Measurements from ENCODE around the gene NIN. TPM values are rescaled to one million over a fixed set of nuclear protein-coding genes. Genes with fewer than 3 reads are reported as not detected.

NIN gene, protein sequence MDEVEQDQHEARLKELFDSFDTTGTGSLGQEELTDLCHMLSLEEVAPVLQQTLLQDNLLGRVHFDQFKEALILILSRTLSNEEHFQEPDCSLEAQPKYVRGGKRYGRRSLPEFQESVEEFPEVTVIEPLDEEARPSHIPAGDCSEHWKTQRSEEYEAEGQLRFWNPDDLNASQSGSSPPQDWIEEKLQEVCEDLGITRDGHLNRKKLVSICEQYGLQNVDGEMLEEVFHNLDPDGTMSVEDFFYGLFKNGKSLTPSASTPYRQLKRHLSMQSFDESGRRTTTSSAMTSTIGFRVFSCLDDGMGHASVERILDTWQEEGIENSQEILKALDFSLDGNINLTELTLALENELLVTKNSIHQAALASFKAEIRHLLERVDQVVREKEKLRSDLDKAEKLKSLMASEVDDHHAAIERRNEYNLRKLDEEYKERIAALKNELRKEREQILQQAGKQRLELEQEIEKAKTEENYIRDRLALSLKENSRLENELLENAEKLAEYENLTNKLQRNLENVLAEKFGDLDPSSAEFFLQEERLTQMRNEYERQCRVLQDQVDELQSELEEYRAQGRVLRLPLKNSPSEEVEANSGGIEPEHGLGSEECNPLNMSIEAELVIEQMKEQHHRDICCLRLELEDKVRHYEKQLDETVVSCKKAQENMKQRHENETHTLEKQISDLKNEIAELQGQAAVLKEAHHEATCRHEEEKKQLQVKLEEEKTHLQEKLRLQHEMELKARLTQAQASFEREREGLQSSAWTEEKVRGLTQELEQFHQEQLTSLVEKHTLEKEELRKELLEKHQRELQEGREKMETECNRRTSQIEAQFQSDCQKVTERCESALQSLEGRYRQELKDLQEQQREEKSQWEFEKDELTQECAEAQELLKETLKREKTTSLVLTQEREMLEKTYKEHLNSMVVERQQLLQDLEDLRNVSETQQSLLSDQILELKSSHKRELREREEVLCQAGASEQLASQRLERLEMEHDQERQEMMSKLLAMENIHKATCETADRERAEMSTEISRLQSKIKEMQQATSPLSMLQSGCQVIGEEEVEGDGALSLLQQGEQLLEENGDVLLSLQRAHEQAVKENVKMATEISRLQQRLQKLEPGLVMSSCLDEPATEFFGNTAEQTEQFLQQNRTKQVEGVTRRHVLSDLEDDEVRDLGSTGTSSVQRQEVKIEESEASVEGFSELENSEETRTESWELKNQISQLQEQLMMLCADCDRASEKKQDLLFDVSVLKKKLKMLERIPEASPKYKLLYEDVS (N-terminal part only)
- total RNA-seq: 10 to 100 TPM; 22.3 to 25.5 (median 22.5) TPM

- Histone ChIP-seq H3K4me3 (replicated peaks in 1 of 3) (peak within 1 kb of the TSS; percentile 67 to 90 (median 71)), H3K9me3 (no peaks in the 10 kb centered on the region), H3K4me1 (peaks cover 0 to 6% of the 10 kb centered on the region in 2 donors), H3K36me3 (no peaks in the 10 kb centered on the region), H3K27ac (peak within 1 kb of the TSS; percentile 63 to 79 (median 77)), H3K27me3 (no peaks in the 10 kb centered on the region)
- DNase-seq: peak; percentile 76 to 80
- intact Hi-C loops (cut with DNase I): no loop called here
- TF ChIP-seq POLR2A (IDR thresholded peaks at IDR 0.05): peak in 1 of 2 donors; percentile 83
- TF ChIP-seq, protein P1, sequence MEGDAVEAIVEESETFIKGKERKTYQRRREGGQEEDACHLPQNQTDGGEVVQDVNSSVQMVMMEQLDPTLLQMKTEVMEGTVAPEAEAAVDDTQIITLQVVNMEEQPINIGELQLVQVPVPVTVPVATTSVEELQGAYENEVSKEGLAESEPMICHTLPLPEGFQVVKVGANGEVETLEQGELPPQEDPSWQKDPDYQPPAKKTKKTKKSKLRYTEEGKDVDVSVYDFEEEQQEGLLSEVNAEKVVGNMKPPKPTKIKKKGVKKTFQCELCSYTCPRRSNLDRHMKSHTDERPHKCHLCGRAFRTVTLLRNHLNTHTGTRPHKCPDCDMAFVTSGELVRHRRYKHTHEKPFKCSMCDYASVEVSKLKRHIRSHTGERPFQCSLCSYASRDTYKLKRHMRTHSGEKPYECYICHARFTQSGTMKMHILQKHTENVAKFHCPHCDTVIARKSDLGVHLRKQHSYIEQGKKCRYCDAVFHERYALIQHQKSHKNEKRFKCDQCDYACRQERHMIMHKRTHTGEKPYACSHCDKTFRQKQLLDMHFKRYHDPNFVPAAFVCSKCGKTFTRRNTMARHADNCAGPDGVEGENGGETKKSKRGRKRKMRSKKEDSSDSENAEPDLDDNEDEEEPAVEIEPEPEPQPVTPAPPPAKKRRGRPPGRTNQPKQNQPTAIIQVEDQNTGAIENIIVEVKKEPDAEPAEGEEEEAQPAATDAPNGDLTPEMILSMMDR (IDR thresholded peaks at IDR 0.05): no peak
- 0% methylated on average over 9 to 27 of the region's 97 CpGs for WGBS, 2 donors
Observed at GRCh38 chr14:50830932-50831725, at the start of gene NIN. Gene NIN (minus strand): TSS chr14:50831162. CDS start chr14:50822056, 9,106 bp downstream.

DNA sequence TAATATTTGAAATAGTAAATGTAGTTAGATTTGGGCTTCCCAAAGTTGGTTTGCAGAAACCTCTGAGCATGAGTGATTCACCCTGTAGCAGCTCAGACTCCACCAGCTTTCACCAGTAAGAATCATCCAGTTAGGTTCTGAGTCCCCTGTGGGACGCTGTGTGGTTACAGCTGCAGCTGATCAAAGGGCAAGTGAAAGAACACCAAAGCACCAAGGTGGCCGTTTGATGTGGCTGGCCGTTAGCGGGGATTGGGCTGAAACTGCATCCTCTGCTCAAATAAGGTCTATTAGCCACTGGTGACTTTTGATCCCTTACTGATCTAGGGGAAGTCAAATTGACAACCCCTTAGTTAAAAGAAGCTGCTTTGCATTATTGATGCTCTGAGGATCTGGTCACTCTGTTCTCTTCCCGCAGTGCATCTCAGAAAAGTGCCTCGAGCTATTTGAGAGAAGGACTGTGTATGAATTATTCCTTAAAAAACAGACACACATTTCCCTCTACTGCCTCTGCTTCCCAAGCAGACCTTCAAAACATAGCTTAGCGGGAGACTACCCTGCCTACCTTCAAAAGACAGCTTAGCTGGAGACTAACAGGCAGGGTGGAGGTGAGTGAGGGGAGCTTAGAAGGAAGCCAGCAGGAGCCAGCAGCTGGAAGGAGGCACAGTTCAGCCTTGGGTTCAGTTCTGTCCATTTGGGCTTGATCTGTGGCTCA lies 44.6 kb upstream of the NIN start:
- no peak for DNase-seq
- TF ChIP-seq POLR2A (IDR thresholded peaks at IDR 0.05): no peak
- TF ChIP-seq, protein P1 (IDR thresholded peaks at IDR 0.05): no peak
- H3K4me3 ChIP-seq (replicated peaks in 1 of 3): no peak overlapping the region
- peaks cover 0 to 6% of the 10 kb centered on the region in 2 donors for H3K4me1 ChIP-seq
- intact Hi-C loops (cut with DNase I): no loop called here
- H3K9me3 ChIP-seq: no peaks in the 10 kb centered on the region
- no peaks in the 10 kb centered on the region for H3K36me3 ChIP-seq
- no peaks in the 10 kb centered on the region for H3K27me3 ChIP-seq
- H3K27ac ChIP-seq: no peak overlapping the region
- 45 to 51% methylated on average over 7 of the region's 7 CpGs for WGBS, 2 donors

- TF ChIP-seq, protein P1 (IDR thresholded peaks at IDR 0.05): no peak
- TF ChIP-seq POLR2A (IDR thresholded peaks at IDR 0.05): no peak
- peaks cover 0 to 6% of the 10 kb centered on the region in 2 donors for H3K4me1 ChIP-seq
- H3K4me3 ChIP-seq (replicated peaks in 1 of 3): no peak overlapping the region
- 78 to 84% methylated on average over 2 of the region's 2 CpGs for WGBS, 2 donors
- no peaks in the 10 kb centered on the region for H3K9me3 ChIP-seq
- intact Hi-C loops (cut with DNase I): no loop called here
- no peak overlapping the region for H3K27ac ChIP-seq
- no peaks in the 10 kb centered on the region for H3K27me3 ChIP-seq
- DNase-seq: no peak
- no peaks in the 10 kb centered on the region for H3K36me3 ChIP-seq
Observed at GRCh38 chr14:50874757-50875156, 43.8 kb upstream of the NIN start.
